ENCODE data around the gene CREB3L2. TPM values are rescaled to one million over a fixed set of nuclear protein-coding genes. Genes with fewer than 3 reads are reported as not detected.
"Not testable (repeated sequence)": the region's sequence is repeated elsewhere in the genome, so short reads cannot be mapped to it uniquely, and the experiment has no call there.

The CREB3L2 gene
- total RNA-seq, 1 donor from 2014 or later: 28.3 TPM

DNA sequence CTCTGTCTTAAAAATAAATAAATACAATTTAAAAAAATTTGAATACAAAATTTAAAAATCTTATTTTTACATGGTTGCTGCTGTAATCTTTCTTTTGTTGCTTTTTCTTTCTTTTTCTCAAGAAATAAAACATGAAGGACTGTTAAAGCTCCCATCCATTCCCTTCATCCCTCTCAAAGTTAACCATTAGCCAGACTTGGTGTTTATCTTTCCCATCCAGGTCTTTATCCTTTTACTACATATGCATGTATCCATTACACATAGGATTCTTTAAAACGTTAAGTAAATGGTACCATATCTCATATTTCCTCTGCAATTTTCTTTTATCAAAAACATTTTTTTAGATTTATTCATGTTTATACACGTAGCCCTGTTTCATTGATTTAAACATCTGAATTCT lies 70.1 kb downstream of the CREB3L2 start:
- ATAC-seq: no peak

DNA sequence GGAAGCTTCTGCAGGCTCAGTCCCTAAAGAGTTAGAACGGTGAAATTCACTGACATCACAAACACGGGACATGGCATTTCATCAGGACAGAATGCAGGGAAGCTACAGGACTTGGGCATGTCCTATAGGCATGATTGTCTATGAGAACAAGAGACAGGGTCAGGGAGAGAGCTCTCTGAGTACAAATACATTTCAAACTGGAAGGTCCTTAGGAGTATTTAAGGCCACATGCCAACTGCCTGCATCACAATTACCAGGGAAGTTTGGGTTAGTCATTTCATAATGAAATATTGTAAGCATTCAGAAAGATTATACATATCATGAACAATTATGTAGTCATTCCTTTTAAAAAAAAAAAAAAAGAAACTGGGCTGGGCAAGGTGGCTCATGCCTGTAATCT lies 71.3 kb downstream of the CREB3L2 start:
- peak; percentile 83 for ATAC-seq

DNA sequence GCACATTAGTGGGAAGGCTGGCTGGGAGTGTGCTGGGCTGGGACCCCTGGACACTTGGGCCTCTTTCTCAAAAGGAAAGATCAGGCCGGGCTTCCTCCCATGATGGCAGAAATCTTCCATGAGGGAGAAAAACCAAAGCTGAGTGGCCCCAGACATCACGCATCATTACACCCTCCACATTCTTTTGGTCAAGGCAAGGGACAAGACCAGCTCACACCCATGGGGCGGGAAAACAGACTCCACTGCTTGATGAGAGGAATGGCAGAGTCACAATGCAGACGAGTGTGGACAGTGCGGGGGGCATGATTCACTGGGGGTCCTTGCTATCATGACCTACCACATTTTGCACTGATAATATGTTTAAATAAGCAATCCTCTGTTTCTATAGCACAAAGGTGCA lies 73.3 kb downstream of the CREB3L2 start:
- ATAC-seq: no peak

DNA sequence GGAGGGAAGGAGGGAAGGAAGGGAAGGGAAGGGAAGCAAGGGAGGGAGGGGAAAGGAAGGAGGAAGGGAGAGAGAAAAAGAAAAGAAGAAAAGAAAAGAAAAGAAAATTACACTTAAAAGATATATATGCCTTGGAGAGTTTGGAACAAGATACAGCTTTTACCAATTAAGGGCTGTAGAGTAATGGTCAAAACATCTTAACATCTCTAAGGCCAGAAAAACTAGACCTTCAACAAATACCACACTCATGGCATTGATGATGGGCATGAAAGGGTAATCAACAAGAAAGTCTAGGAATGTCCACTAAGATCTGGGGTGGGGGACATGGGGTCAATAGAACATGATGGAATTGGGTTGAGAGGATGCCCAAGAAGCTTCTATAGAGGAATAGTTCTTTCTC lies 74.5 kb downstream of the CREB3L2 start:
- no peak for ATAC-seq

DNA sequence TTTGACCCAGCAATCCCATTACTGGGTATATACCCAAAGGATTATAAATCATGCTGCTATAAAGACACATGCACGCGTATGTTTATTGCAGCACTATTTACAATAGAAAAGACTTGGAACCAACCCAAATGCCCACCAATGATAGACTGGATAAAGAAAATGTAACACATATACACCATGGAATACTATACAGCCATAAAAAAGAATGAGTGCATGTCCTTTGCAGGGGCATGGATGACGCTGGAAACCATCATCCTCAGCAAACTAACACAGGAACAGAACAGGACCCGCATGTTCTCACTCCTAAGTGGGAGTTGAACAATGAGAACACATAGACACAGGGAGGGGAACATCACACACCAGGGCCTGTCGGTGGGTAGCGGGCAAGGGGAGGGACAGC lies 75.7 kb downstream of the CREB3L2 start:
- ATAC-seq: not testable (repeated sequence)

DNA sequence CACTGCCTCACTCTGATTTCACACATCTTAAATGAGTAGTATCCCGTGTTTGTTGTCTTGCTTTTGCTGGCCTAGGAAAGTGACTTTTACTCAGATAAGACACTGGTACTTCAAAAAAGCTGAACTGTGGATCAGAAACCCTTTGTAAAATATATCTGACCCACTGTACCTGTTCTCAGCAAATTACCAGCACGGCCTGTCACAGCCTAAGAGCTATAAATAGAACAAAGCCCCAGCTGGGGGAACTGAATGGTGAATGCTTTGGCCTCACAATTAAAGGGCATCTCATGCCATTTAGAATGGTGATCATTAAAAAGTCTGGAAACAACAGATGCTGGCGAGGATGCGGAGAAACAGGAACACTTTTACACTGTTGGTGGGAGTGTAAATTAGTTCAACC lies 76.1 kb downstream of the CREB3L2 start:
- ATAC-seq: no peak

DNA sequence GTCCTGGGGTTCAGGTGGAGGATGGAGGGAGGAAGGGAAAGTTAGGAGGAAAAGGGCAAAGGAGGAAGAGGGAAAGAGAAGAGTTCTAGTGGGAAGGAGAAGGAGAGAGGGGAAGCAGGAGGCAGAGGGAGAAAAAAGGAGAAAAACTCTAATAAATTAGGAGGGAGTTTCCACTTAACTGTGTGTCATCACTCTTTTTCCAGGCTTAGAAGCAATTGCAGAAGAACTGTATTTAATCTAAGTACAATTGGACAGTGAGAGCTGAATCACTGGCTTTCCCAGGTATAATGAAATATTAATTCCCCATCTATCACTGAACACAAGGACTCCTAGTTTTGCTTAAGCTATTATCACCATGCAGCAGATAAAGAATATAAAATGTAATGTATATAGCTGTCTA lies 76.8 kb downstream of the CREB3L2 start:
- no peak for ATAC-seq

DNA sequence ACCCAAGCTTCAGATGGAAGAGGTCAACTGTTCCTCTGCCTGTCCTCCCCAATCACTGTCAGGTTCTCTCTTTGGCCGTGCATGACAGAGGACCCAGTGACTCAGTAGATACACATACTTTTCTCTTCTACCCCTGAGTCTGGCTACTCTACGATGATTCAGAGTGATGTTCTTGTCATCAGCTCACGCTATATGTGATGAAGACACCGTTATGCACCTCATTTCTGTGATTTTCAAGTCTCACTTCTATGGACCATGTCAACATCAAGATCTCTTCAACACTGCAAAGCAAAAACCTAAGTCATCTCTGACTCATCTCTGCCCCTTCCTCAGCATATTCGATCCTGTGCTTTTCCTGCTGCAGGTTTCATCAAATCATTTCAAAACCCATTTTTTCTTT lies 78.5 kb downstream of the CREB3L2 start:
- ATAC-seq: no peak

DNA sequence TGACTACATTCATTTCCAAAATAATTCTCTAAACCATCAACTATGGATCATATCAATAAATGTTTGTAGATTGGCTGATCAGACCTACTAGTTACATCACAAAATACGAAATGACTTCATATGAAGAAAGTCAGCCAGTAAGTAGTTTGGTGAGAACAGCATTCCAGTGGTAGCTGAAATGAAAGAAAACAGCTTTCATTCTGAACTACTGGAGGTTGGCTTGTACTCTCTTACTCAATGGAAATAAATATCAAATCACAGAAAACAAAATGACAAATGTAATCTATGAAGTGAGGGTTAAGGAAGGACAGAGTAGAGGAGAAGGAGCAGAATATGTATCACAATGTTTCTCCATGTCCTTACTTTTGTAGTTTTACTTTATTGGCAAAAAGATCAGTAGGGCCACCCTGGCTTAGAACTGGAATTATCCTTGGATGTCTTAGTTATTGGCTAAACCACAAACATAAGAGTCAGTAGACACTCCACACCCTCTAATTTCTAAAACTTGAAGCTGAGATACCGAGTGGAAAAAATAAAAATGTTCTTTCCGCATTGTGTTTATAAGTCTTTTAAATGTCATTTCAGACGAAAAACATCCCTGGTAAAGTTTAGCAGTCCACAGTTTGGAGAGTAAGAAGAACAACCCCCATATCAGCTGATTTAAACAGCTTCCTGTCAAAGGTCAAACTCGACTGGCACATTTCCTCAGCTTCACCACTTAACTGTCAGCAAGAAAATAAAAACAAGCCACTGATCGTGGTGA lies 81.1 kb downstream of the CREB3L2 start:
- ATAC-seq: no peak

DNA sequence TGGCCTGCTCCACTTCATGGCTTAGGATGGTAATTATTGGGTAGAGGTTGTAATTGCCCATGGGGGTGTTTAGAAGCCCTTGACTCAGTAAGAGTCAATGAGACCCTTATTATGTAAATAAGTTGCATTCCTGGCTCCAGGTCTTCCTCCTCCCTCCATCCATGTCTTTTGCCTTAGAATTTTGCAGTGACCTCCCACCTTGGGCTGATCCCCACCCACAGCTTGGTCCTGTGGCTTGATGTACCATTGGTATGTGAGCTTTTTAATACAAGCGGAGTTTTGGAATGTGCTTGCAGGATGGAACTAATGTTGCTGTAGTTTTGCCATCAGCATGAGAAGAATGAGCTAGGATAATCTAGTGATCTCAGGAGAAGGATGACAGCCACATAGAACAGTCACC lies 81.9 kb downstream of the CREB3L2 start:
- ATAC-seq: no peak

DNA sequence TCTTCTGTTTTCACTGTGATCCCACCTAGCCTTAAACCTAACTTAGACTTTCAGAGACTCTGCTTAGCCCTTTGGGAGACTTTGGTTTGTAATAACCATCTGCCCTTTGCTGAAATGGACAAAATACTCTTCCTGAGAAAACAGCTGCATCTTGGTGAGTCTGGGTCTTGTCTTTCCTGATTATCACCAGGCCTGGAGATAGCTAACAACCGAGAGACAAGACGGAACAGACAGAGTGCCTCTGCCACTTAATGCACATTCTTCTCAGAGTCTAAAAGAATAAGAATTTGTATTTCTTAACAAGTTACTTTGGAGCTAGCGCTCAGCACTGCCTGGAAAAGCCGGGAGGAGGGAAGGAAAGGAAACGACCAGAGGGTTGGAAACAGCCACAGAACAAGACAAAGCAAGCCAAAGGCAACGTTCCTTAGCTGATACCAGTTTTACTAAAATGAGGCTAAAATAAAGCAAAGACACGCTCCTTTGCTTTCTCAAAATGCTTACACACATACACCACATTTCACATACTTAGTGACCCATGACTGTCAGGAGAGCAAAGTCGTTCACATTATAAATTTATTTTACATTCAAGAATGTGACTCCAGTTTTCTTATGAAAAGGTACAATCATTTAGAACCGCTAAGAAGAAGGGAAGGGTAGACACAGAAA lies 84.8 kb downstream of the CREB3L2 start:
- ATAC-seq: no peak

DNA sequence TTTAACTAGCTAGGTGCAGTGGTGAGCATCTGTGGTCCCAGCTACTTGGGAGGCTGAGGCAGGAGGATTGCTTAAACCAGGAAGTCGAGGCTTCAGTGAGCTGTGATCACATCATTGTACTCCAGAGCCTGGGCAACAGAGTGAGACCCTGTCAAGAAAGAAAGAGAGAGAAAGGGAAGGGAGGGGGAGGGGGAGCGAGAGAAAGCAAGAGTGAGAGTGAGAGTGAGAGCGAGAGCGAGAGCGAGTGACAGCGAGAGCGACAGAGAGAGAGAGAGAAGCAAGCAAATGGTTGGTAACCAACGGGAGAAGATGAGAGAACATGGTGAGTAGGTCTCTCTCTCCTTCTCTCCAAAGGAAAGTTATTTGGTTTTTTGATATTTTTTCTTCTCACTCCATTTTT lies 85.3 kb downstream of the CREB3L2 start:
- no peak for ATAC-seq

DNA sequence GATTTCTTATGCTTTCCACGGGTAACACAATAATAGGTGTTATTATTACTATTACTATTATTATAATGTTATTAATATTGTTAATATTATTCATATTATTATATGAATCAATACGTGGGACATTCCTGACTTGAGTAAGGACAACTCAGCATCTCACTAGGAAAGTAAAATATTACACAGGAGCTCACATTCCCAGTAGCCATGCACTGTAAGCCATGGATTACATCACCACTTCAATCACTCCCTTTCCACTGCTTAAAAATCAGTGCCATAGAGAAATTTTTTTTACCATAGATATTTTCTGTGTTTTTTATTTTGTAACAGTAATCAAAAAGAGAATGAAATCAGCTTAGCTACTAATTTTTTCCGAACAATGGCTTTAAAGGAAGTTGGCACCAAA lies 86.6 kb downstream of the CREB3L2 start:
- ATAC-seq: no peak

DNA sequence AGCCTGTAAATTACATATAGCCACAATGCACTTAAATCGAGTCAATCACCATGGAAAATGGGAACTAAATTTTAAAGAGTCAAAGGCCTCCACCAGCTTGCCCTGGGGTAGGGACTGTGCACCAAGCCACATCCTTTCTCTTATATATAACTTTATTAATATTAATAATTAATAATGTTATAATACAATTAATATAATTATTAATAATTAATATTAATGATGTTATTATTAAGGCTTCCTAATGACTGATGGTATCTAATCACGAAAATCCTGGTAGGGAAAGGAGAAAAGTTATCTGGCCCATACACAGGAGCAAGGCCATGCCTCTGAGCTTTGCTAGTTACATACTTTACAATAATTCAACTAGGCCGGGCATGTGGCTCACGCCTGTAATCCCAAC lies 87.9 kb downstream of the CREB3L2 start:
- no peak for ATAC-seq

DNA sequence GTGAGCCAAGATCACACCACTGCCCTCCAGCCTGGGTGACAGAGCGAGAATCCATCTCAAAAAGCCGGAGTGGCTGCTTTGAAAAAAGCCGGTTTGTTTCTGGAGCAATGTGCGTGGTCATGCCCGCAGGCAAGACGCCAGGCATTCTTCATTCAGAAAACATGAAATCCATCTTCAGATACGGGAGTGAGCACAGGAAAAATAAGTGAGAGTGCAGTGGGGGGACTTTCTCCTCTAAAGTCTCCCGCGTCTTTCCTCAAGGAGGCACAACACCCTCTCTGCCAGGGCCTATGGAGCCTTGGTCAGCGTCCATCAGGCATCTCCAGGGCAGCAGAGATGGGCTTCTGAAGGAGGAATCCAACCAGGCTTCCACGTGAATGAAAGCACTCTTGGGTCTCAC lies 92.8 kb downstream of the CREB3L2 start:
- ATAC-seq: no peak

DNA sequence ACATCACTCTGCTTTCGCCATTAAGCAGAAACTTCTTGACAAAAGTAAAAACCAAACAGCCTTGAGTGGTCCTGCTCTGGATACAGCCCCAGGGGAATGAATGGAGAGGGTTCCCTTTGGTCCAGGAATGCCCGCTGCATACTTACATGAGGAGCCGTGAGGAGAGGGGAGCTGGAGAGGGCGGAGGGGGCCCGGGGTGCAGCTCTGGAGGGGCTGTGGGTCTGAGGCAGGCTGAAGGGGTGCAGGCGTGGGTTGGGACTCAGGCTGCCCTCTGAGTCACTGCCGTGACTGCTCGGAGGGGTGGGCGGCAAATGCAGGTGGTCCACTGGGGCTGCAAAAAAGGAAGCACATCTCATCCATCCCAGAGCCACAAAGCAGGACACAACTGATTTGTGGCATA lies 93.8 kb downstream of the CREB3L2 start:
- ATAC-seq: no peak

DNA sequence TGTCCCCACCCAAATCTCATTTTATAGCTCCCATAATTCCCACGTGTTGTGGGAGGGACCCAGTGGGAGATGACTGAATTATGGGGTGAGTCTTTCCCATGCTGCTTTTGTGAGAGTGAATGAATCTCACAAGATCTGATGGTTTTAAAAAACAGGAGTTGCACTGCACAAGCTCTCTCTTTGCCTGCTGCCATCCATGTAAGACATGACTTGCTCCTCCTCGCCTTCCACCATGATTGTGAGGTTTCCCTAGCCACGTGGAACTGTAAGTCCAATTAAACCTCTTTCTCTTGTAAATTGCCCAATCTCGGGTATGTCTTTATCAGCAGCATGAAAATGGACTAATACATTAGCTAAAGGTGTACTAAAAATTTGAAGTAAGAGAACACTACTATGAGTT lies 95.2 kb downstream of the CREB3L2 start:
- not testable (repeated sequence) for ATAC-seq

DNA sequence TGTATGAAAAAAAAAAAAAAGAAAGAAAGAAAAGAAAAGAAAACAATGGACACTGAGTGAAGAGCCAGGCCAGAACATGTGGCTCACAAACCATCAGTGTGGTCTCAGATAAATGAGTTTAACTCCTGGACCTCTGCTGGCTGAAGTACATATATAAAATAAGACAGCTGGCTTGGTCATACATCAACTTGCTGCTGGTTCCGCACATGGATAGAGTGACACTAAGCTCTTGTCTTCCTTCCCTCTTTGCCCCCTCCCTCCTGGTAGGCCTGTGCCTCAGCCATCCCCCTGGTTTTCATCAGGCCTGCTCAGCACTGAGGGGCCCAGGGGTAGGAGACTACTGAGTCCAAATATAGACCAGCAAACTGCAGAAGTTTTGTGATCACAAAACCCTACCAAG lies 97.1 kb downstream of the CREB3L2 start:
- no peak for ATAC-seq

DNA sequence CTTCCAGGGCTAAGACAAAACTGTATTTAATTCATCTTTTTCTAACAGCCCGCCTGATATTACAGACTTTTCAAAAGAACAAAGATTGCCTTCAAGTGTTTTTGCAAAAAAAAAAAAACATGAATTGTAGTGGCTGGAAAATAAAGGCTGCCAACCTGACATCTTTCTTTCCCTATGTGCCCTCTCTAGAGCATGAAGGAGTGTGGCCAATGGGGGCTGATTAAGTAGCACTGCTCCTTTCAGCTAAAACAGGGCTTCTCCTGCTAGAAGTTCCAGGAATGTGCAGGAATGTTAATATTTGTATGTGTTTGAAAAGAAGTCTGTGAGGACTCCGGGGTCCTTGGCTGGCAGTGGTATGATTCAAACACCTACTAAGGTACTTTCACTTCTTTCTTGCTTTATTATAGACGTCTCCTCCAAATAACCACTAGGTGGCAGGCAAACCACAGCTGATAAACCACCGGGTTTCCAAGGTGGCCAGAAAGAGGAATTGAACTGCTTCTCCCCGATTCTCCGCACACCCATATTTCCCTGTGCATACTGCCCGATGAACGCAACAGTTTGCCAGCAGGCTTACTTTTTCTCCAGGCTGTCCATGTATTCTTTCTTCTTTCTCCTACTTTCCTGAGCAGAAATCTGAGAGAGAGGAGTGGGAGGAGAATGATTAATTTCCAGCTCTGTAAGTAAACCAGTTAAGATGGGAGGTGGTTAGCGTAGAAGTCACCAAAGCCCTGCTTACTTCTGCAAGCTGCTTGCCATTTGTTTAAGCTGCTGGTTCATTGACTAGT lies 98.3 kb downstream of the CREB3L2 start:
- ATAC-seq: peak; percentile 76

DNA sequence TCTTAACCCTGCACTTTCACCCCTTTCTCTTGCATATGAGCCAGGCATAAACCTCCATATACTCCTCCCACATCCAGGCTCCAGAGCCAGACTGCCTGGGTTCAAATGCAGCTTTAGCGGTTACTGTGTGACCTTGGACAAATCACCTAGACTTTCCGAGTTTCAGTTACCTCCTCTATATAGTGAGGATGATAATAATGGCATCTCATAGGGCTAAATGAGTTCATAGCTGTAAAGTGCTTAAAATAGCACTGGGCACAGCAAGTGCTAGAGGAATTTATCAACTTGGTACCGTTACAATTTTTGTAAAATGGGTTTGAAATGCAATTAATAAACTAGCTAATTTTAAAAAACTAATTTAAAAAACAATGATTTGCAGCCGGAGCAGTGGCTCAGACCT lies 101.7 kb downstream of the CREB3L2 start:
- ATAC-seq: no peak

DNA sequence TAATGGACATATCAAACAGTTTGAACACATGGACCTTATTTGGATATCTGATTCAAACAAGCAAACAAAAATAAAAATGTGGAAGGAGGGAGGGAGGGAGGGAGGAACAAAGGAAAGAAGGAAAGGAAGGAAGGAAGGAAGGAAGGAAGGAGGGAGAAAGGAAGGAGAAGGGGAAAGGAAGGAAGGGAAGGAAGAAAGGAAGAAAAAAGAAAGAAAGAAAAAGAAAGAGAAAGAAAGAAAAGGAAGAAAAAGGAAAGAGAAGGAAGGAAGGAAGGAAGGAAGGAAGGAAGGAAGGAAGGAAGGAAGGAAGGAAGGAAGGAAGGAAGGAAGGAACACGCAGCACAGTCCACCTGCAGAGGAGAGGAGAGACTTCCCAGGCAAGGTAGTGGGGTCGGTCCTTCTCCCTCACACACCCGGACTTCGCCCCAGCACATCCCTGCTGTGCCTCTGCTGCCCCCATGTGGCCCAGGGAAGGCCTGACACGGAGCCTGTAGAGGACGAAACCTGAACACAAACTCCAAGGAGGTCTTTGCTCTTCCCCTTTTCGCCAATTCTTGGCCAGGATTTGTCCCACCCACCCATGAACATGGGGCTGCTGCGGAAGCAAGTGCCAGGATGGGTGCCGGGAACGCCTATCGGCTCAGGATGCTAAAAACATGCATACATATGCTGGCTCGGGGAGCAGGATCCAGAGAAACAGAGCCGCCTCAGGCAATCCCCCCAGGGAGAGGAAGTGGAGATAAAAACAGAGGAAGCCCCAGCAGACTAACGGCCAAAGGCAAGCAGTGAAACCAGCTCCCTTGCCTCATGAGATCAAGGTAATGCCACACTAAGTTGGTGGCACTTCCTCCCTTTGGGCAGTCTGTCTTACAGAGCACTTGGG lies 102.8 kb downstream of the CREB3L2 start:
- ATAC-seq: peak; percentile 90

All from esophagus mucosa (tissue), 1 donor.